SK-MEL-5 (cell line): ENCODE results near the gene RAD18. TPM values are rescaled to one million over a fixed set of nuclear protein-coding genes. Genes with fewer than 3 reads are reported as not detected.

ENCODE experiments used
- DNase-seq: peaks from one replicate; pipeline ENCODE4 v3.0.0-alpha.2; 2016; ENCODE audit warnings: low read depth, low spot score
- in situ Hi-C: cut with HindIII; loops from 2 replicates; pipeline ENCODE4 v1.10.0; 2016; ENCODE audit warnings: low sequenced_read_pairs, high pct_unique_total_duplicates, low pct_unique_long_range_greater_than_20kb
- total RNA-seq: library from RNA; depleted of rRNA; stranded (reverse); fragments of >200 nt; shearing (Covaris generic); gene quantifications from 2 replicates; pipeline ENCODE4 v1.2.3, GENCODE V29; 2014

Gene RAD18
- total RNA-seq, 1 experiment from 2014 or later, result 17.5 TPM

GRCh38 chr3:8988384-8988655 lies 25.0 kb upstream of the RAD18 start:
- no peak for DNase-seq
- in situ Hi-C loops, result loop anchor here (25.0 kb wide), 1 partner anchor 324 kb away; no protein-coding TSS in a partner anchor

- in situ Hi-C loops, result loop anchor here (25.0 kb wide), 1 partner anchor 324 kb away; no protein-coding TSS in a partner anchor
- peak; percentile 84 for DNase-seq
Measured at GRCh38 chr3:8987645-8988383, 24.5 kb upstream of the RAD18 start.

- in situ Hi-C loops, result loop anchor here (25.0 kb wide), 1 partner anchor 325 kb away; no protein-coding TSS in a partner anchor
- no peak for DNase-seq
Measured at GRCh38 chr3:8987226-8987625, 24.0 kb upstream of the RAD18 start.

GRCh38 chr3:8986741-8987140 lies 23.5 kb upstream of the RAD18 start:
- in situ Hi-C loops, result loop anchor here (25.0 kb wide), 1 partner anchor 326 kb away; no protein-coding TSS in a partner anchor
- no peak for DNase-seq

GRCh38 chr3:8985876-8986275 lies 22.6 kb upstream of the RAD18 start:
- DNase-seq, result no peak
- in situ Hi-C loops, result loop anchor here (25.0 kb wide), 1 partner anchor 326 kb away; no protein-coding TSS in a partner anchor

DNA sequence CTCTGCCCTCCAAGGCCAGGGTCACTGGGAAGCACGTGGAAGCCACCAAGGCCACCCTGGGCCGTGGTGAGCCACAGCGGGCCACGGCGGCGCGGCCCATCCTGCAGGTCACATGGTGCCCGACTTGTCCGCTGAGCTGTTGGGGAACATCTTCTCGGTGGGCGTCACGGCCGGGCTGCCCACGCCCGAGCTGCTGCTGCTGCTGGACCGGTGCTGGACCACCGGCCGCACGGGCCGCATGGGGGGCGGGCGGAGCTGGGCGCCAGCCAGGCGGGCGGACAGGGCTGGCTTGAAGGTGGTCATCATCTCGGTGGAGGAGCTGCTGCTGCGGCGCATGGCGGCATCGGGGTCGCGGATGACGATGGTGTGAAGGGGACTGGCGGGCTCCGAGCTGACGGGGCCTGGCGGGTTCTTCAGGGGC lies 22.1 kb upstream of the RAD18 start:
- DNase-seq, result no peak
- in situ Hi-C loops, result loop anchor here (25.0 kb wide), 1 partner anchor 327 kb away; no protein-coding TSS in a partner anchor

GRCh38 chr3:8984526-8984925 lies 21.3 kb upstream of the RAD18 start:
- in situ Hi-C loops, result loop anchor here (25.0 kb wide), 1 partner anchor 328 kb away; no protein-coding TSS in a partner anchor
- no peak for DNase-seq

- in situ Hi-C loops, result loop anchor here (25.0 kb wide), 1 partner anchor 328 kb away; no protein-coding TSS in a partner anchor
- no peak for DNase-seq
Measured at GRCh38 chr3:8984081-8984480, 20.8 kb upstream of the RAD18 start.

DNA sequence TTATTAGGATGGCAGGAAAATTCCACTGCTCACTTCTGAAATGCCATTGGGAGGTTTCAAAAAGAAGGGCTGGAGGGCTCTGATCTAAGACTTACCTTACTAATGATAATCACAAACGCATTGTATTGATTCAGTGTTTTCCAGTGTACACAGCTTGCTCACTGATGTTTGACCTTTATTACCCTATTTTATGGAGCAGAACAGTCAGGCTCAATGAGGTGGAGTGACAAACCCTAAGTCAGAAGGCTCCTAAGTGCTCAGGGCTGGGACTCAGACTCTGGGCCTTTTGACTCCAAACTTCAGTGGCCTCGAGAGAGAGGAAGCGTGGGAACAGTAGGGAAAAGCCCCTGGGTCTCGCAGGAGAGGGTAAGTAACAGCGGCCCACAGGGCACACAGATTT lies 20.3 kb upstream of the RAD18 start:
- in situ Hi-C loops, result loop anchor here (25.0 kb wide), 1 partner anchor 329 kb away; no protein-coding TSS in a partner anchor
- no peak for DNase-seq

- DNase-seq, result no peak
- in situ Hi-C loops, result loop anchor here (25.0 kb wide), 1 partner anchor 329 kb away; no protein-coding TSS in a partner anchor
Measured at GRCh38 chr3:8983026-8983425, 19.8 kb upstream of the RAD18 start.

DNA sequence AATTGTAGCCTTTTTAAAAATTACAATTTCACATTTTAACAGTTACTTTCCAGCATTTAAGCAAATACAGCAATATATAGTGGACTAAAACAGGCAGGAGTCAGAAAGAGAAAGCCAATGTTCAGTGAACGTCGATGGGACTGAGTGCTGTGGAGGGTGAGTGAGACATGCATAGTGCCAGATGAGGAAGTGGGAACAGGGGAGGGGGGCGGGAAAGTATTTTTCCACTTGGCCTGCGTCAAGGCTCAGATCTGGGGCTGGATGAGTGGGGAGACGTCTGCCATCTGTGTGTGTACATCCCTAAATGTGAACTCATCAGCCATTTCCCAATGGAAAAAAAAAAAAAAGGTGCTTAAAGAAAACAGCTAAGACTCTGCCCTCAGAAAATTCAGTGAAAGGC lies 19.2 kb upstream of the RAD18 start:
- in situ Hi-C loops, result loop anchor here (25.0 kb wide), 1 partner anchor 330 kb away; no protein-coding TSS in a partner anchor
- DNase-seq, result no peak

DNA sequence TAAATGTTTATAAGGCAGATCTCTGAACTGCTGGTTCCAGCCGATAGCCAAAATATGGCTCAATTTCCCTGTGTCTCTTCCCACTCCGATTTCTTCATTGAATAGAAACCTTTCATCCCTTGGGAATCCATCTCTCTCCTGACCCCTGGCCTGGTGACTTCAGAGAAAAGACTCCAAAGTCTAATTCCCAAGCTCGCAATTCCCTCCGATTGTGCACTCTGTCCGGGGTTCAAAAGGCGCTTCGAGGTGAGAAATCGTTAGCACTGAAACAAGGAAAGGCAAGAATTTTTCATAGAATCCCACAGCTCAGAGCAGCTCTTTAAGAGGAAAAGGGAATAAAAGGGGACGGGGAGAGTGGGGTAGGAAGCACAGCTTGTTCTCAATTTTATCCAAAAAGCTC lies 18.4 kb upstream of the RAD18 start:
- no peak for DNase-seq
- in situ Hi-C loops, result loop anchor here (25.0 kb wide), 1 partner anchor 331 kb away; no protein-coding TSS in a partner anchor

DNA sequence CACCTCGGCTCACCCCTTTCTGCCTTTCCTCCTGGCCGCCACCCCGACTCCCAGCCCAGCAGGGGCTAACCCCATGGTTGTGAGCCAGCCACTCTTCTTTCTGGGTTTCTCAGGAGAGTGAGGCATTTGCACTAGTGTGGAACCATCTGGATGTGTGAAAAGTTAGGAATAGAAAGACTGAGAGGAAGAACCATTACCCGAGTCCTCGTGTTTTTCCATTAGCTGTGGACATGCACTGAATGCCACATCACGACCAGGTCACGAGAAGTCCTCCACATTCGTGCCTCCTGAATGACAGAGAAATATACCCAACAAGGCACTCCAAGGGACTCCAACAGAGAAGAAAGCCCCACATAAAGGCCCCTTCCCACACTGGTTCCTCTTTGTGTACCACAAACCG lies 18.0 kb upstream of the RAD18 start:
- in situ Hi-C loops, result loop anchor here (25.0 kb wide), 1 partner anchor 331 kb away; no protein-coding TSS in a partner anchor

DNA sequence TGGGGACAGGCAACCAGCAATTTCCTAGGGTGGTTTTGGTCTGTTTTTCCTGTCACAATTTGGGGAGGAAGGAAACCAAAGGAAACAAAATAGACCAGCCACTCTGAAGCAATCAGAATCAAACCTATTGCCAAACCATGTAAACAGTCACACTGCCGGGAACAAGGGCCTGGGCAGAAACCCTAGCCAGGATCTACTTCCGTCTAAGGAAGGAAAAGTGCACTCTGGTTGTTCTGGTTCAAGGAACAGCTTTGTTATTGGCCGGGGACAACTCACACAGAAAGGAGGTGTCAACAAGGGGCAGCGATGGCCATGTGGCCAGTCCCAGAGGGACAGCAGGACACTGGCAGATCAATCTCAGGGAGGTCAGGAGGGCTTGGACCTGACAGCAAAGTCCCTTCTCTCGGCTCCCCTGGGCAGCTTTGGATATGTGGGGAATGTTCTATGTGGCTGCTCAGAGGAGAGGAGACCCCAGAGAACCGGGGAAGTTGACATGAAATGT lies 17.5 kb upstream of the RAD18 start:
- in situ Hi-C loops, result loop anchor here (25.0 kb wide), 1 partner anchor 331 kb away; no protein-coding TSS in a partner anchor

More for the DNA sequence above, 18.0 kb upstream of the RAD18 start:
- no peak for DNase-seq

GRCh38 chr3:8979262-8979661 lies 16.0 kb upstream of the RAD18 start:
- in situ Hi-C loops, result loop anchor here (25.0 kb wide), 1 partner anchor 333 kb away; no protein-coding TSS in a partner anchor
- no peak for DNase-seq

More for the DNA sequence above, 17.5 kb upstream of the RAD18 start:
- no peak for DNase-seq

GRCh38 chr3:8978551-8978950 lies 15.3 kb upstream of the RAD18 start:
- no peak for DNase-seq
- in situ Hi-C loops, result loop anchor here (25.0 kb wide), 1 partner anchor 334 kb away; no protein-coding TSS in a partner anchor

- in situ Hi-C loops, result loop anchor here (25.0 kb wide), 1 partner anchor 336 kb away; no protein-coding TSS in a partner anchor
- no peak for DNase-seq
Measured at GRCh38 chr3:8976540-8977182, 13.4 kb upstream of the RAD18 start.
